ENCODE data around the gene SORCS1.

Gene SORCS1

GRCh38 chr10:106789623-106790022 lies 374.9 kb downstream of the SORCS1 start:
- H3K27ac ChIP-seq: no peak overlapping the region

GRCh38 chr10:106788982-106789381 lies 375.5 kb downstream of the SORCS1 start:
- TF ChIP-seq CTCF (IDR thresholded peaks at IDR 0.05) (no peak), ZFX (IDR thresholded peaks at IDR 0.05; ENCODE audit: borderline replicate concordance) (no peak)
- H3K27ac ChIP-seq: no peak overlapping the region

More at GRCh38 chr10:106789623-106790022, 374.9 kb downstream of the SORCS1 start:
- no peak for TF ChIP-seq ZFX (IDR thresholded peaks at IDR 0.05; ENCODE audit: borderline replicate concordance)
- no peak for TF ChIP-seq CTCF (IDR thresholded peaks at IDR 0.05)

- no peak for TF ChIP-seq ZFX (IDR thresholded peaks at IDR 0.05; ENCODE audit: borderline replicate concordance)
- no peak for TF ChIP-seq CTCF (IDR thresholded peaks at IDR 0.05)
- no peak overlapping the region for H3K27ac ChIP-seq
These were observed 379.0 kb downstream of the SORCS1 start for GRCh38 chr10:106785528-106785927.

GRCh38 chr10:106780632-106781031 lies 383.9 kb downstream of the SORCS1 start:
- TF ChIP-seq CTCF (IDR thresholded peaks at IDR 0.05) (no peak), ZFX (IDR thresholded peaks at IDR 0.05; ENCODE audit: borderline replicate concordance) (no peak)
- no peak overlapping the region for H3K27ac ChIP-seq

- no peak overlapping the region for H3K27ac ChIP-seq
- TF ChIP-seq CTCF (IDR thresholded peaks at IDR 0.05) (no peak), ZFX (IDR thresholded peaks at IDR 0.05; ENCODE audit: borderline replicate concordance) (no peak)
These were observed 386.7 kb downstream of the SORCS1 start for GRCh38 chr10:106777841-106778240.

- TF ChIP-seq CTCF (IDR thresholded peaks at IDR 0.05) (no peak), ZFX (IDR thresholded peaks at IDR 0.05; ENCODE audit: borderline replicate concordance) (no peak)
- H3K27ac ChIP-seq: no peak overlapping the region
These were observed 389.4 kb downstream of the SORCS1 start for GRCh38 chr10:106775127-106775526.

- H3K27ac ChIP-seq: no peak overlapping the region
- no peak for TF ChIP-seq ZFX (IDR thresholded peaks at IDR 0.05; ENCODE audit: borderline replicate concordance)
- no peak for TF ChIP-seq CTCF (IDR thresholded peaks at IDR 0.05)
These were observed 391.5 kb downstream of the SORCS1 start for GRCh38 chr10:106772957-106773356.
